G401 (cell line): ENCODE data around the gene C1orf94. TPM values are rescaled to one million over a fixed set of nuclear protein-coding genes. Genes with fewer than 3 reads are reported as not detected.
"Not testable (repeated sequence)": the region's sequence is repeated elsewhere in the genome, so short reads cannot be mapped to it uniquely, and the experiment has no call there.

Experiments
- DNase-seq: peaks from one replicate; pipeline ENCODE4 v3.0.0-alpha.2; 2015; ENCODE audit warnings: low spot score
- in situ Hi-C: cut with HindIII; loops from 2 replicates; pipeline ENCODE4 v1.10.0; 2016; ENCODE audit warnings: low sequenced_read_pairs, mixed read lengths
- total RNA-seq: library from RNA; depleted of rRNA; stranded (reverse); fragments of >200 nt; shearing (Covaris generic); gene quantifications from 2 replicates; pipeline ENCODE4 v1.2.3, GENCODE V29; 2014

Gene C1orf94
- total RNA-seq, 1 experiment from 2014 or later, result not detected

DNA sequence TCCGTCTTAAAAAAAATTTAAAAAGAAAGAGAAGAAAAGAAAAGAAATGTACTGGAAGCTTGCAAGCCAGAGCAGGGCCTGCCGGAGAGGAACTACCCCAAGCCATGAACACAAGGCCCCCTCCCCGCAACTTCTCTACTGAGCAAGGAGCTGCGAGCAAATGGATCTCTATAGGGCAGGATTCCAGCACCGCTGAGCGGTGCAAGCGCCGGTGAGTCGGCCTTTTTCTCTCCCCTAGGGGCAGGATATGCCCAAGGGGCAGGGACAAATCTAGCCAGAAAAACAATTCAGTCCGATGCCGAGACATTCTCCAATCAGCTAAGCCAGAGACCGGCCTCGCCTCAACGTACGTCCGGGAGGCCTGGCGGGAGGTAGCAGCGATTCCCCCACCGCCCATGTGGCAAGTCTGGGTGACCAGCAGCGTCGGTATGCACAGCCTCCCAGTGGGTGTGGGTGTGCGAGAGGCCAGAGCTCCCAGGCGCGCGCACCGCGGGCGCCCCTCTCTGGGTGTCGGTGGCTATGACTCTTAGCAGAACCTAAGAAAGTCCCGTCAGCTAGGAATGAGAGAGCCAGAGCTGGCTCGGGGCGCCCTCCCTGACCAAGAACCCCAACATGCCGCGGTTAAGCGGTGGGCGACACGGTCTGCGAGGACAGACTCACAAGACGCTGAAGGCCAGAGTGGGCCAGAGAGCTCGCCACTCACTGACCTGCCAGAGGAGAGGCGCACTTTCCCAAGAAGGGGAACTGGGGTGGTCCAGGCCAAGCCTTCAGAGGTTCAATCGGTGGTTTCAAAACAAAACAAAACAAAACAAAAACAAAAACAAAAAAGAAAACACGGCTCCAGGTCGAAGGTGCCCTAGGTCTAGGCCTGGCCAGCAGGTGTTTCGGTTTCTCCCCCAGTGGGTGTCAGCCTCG, 13.6 kb upstream of the C1orf94 start:
- in situ Hi-C loops, result no loop called here
- DNase-seq, result peak; percentile 78

DNA sequence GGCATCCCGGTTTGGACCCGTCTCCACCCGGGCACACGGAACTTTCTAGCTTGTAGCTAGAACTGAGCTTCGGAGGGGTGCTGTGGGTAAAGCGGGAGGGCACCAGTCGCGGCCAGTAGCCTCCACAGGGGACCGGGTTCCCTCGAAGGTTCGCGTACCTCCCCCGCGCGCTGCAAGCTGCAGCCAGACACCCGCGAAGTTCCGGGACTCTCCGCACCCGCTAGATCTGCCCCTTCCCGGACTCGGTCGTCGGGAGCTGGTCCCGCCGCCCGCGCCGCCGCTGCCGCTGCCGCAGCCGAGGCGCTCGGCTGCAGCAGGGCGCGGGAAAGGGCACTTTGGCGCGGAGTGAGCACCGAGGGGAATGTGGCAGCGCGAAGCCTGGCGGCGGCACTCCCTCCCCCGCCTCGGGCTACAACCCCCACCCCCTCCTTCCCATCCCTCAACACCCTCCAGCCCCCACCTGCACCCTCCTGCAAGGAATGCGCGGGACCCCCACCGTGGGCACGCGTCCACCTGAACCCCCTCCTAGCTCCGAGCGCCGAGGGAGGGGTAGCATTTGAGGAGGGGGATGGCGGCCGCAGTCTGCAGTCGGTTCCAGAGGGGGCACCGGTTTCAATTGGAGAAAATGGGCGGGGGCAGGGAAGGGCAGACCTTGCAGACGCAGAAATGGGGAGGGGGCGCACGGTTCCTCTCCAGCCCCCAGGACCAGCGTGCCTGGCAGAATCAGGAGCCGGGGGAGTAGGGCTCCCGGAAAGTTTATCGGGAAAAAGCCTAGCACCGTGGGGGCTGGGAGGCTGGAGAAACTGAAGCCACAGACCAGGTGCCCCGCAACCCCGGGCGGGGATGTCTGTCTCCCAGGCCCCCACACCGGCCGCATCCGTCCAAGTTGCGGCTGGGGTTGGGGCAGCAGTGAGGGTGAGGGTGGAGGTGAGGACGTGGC, 12.6 kb upstream of the C1orf94 start:
- in situ Hi-C loops, result no loop called here
- peak; percentile 15 for DNase-seq

DNA sequence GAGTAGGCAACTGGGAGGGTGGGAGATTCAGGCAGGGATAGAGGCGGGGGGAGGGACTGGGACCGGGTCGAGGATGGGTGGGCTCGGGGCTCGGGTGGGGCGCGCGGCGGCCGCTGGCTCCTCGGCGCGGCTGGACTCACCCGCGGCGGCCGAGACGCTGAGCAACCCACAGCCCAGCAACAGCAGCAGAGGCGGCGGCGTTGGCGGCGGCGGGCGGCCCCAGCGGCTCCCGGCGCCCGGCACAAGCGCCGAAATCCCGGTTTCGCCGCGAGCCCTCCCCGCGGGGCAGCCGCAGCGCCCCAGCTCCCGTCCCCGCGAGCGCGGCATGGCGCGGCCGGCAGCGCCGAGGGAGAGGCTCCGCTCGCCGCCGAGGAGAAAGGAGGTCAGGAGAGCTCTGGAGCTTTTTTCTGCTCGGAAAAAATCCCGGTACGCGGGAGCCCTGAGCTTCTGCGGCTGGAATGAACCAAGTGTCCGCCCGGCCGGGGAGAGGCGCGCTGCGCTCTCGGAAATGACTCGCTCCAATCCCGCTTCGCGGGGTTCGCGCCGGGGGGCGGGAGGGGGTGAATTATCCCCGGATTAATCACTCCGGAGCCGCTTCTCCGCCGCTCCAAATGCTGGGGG, 11.8 kb upstream of the C1orf94 start, which contains the start of gene CSMD2:
Gene CSMD2 (minus strand): TSS at position 460 of the 621 bp plus-strand sequence. CDS start 133 bp downstream, at position 327.
- in situ Hi-C loops, result no loop called here
- peak; percentile 75 for DNase-seq

DNA sequence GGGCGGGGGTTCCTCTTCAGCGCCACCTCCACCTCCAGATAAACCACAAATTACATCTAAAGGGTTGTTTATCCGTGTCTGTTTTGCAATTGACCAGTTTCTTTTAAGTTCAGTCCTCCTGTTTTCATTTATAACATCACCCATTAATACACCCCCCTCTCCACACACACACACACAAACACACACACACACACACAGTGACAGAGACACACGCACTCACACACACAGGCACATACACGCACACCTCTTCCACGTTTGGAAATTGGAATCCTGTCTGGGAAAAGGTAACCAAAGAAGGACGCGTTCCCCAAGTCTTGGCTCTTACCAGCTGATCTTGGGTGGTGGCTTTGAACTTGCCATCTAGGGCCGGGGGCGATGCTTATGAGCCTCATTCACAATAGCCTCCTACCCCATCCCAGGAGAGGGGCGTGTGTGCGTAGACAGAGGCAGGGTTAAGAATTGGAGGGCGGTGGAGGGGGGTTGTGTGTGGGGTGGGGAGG, 11.2 kb upstream of the C1orf94 start:
- DNase-seq, result no peak
- in situ Hi-C loops, result no loop called here

DNA sequence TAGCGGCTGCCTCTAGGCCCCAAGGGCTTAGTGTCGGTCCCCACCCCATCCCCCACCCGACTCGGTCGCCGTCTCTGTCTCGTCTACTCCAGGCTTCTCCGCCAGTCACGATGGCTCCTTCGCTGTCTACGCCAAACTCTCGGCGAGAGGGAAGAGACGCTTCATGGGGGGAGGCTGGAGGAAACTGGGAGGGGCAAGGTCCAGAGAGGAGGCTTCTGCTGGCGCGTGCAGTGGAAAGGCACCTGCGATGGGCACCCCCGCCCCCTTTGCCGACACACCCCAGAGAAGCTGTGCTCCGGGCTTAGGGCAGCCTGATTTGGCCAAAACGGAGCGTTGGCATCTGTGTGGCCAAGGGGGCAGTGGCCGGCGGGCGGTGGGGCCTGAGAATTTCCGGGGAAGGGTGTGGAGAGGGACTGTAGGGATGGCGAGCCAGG, 10.5 kb upstream of the C1orf94 start:
- no peak for DNase-seq
- in situ Hi-C loops, result no loop called here

DNA sequence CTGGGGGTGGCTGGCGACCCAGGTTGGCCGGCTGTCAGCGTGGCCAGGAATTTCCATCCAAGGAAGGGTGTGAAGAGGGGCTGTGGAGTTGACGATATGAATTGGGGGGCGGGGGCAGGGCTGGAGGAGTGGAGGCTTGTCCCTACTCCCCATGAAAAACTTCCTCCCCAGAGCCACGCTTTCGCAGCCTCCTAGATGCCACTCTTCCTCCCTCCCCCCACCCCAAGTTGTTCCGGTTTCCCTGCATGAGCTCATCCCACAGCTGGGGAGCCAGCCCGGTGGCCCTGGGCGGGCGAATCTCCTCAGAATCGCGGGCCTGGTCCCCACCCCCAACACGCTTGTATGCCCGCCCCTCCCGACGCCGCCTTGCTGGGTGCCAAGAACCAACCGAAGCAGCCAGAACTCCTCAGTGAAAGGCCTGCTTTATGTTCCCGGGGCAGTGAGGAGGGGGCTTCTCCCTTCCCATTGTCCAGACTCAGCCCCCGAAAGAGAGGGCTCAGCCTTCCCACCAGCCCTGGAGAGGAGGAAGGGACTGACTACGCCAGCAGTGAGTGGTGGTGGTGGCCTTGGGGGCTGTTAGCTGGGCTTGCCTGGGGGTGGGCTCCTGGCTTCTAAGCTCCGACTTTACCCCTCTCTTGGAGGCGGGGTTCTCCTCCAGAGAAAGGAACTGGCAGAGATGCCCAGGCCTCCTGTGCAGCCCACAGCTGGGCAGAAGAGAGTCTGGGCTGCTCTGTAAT, 9.9 kb upstream of the C1orf94 start:
- in situ Hi-C loops, result no loop called here
- DNase-seq, result peak; percentile 4

DNA sequence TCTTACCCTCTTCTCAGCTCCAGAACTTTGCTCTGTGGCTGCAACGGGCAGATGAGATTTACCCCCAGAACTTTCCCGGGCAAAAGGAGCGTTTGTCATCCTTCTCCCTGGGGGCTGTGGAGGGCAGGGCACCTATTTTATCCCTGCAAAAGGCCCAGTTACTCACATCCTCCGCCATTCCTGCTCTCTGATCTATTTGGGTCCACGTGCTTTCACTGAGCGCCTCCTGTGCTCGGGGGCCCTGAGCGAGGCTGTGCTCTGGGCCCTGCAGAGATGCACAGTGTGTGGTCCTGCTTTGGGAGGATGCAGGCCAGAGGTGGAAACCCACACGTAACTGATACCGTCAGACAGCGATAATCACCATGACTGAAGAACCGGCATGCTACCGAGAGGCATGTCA, 9.3 kb upstream of the C1orf94 start:
- no peak for DNase-seq
- in situ Hi-C loops, result no loop called here

DNA sequence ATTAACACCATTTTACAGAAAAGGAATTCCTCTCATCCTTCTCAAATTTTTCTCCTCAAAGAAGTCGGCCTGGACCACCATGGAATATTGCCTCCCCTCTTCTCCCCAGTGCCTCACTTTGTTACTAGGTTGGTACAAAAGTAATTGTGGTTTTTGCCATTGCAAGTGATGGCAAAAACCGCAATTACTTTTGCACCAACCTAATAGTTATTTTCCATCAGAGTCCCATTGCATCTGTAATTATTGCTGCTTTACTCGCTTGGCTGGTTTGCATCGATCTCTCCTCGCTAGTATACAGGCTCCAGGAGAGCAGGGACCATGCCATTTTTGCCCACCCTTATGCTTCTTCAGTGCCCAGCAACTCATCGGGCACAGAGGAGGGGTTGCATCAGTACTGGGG, 963 bp upstream of the C1orf94 start:
- no peak for DNase-seq
- in situ Hi-C loops, result no loop called here

DNA sequence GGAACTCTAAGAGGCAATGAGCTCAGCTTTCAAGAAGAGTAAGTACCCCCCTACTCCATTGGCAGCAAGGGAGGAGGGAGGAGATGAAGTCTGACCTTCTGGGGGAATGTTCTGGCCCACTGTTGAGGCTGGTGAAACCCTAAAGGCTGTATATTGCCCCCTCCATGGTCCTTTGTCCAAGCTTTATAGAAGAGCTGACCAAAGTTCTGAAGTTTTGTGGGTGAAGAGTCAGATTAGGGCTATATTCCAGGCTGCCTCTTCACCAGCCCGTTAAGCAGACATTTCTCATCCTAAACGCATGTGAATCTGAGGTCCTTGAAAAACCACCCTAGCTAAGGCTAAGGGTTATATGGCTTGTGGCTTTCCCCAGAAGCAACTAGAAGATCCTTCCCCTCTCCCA, 1.4 kb downstream of the C1orf94 start:
- no peak for DNase-seq
- in situ Hi-C loops, result no loop called here

DNA sequence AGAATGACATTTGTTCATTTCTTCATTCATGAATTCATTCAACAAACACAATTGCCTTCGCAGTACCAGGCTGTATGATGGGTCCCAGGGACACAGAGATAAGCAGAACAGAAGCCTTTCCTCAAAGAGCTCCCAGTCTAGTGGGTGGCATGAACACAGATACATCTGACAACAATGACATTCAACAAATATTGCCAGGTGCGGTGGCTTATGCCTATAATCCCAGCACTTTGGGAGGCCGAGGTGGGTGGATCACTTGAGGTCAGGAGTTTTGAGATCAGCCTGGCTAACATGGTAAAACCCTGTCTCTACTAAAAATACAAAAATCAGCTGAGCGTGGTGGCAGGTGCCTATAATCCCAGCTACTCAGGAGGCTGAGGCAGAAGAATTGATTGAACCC, 6.7 kb downstream of the C1orf94 start:
- in situ Hi-C loops, result not testable (repeated sequence)

DNA sequence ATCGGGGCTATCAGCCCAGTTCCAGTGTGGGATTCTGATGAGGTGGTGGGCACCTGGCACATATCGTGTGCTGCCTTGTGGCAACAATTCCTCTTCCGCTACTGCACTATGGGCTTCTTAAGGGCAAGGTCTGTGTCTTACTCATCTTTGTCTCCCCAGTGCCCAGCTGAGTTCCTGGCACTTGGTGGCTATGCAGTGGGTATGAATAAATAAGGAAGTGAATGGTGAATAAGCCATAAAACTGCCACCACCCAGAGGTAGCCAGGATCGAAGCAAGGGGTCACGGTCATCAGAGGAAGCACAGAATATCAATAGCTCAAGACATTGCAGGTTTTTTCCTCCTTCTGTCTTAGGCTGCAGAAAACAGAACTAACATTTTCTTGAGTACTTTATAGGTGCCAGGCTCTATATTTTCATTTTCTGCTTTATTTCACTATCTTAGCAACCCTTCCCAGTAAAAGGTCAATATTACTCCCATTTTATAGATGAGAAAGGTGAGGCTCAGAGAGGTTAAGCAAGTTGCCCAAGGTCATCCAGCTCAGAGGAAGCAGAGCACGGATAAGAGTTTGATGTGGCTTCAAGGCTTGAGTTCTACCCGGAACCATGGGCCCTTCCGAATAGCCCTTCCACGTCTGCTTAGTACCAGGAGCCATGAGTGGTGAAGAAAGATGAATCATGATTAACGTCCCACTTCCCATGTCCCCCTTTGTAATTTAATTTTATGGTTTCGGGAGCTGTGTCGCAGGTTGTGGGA, 10.2 kb downstream of the C1orf94 start:
- in situ Hi-C loops, result no loop called here
- DNase-seq, result no peak

More for the DNA sequence above, 6.7 kb downstream of the C1orf94 start:
- DNase-seq, result not testable (repeated sequence)

DNA sequence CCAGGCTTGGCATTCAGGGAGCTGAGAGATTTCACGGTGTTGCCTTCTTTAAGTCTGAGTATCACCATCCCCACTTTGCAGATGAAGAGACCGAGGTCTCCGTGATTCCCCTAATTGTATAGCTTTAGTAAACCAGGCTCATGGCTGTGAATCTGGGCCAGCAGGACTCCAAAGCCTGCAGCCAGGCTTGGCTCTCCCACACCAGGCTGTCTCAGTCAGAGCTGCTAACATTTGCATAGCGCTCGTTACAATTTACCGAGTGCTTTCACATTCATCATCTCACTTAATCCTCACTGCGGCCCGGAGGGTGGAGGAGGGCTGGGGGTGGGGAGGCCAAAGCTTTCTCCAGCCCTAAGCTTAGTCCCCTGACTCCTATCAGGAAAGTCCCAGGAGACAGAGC, 11.7 kb downstream of the C1orf94 start:
- in situ Hi-C loops, result no loop called here

DNA sequence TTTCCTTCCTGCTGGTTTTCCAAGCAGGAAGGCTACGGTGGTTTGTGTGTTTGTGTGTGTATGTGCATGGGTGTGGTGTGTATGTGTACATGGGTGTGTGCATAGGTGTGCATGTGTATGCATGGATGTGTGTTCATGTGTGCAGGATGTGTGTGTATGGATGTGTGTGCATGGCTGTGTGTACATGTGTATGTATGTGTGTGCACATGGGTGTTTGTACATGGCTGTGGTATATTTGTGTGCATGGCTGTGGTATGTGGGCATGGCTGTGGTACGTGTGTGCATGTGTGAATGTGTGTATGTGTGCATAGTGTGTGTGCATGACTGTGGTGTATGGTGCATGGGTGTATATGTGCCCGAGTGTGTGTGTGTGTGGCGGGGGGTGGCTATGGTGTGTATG, 12.3 kb downstream of the C1orf94 start:
- no peak for DNase-seq
- in situ Hi-C loops, result no loop called here

More for the DNA sequence above, 11.7 kb downstream of the C1orf94 start:
- no peak for DNase-seq

DNA sequence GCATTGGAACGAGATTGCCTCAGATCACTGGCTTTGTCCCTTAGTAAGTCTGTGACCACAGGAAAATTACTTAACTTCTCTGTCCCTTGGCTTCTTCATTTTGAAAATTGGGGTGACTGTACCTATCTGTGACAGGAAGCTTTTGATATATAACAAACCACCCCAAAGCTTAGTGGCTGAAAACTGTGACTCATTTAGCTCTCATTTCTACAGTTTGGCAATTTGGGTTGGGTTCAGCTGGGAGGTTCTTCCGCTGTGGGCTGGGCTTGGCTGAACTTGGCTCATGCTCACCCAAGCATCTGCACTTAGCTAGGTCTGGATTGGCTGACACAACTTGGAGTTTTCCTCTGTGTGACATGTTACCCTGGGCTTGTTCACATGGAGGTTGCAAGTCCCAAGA, 14.0 kb downstream of the C1orf94 start:
- in situ Hi-C loops, result no loop called here
- DNase-seq, result no peak

DNA sequence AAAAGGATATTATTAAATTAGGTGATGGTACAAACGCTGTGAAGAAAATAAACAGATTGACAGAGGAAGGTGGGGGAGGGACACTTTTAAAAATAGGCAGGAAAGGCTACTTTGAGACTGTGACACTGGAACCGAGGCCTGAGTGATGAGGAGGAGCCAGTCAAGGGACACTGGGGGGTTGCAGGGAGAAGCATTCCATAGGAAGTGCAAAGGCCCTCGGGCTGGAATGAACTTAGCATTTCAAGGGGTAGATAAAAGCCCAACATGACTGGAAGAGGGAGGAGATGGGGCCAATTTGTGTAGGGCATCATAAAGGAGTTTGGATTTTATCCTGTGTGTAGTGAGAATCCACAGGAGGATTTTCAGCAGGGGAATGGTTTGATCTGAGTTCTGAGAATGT, 15.9 kb downstream of the C1orf94 start:
- in situ Hi-C loops, result no loop called here
- DNase-seq, result no peak

DNA sequence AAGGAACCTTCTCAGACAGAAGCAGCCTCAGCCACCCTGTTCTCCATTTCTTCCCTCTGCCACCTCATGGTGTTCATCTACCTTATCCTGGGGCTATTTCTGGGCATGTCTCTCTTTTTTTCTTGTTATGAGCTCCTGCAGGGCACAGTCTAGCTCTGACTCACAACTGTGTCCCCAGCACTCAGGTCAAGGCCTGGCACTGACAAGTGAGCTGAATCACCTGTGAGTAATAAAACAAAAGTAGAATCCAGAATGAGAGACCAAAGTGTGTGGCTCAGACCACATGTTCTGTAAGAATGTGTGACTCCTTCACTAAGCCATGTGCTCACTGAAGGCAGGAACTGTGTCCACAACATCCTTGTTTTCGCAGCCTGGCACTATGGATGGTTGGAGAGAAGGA, 23.2 kb downstream of the C1orf94 start:
- no peak for DNase-seq
- in situ Hi-C loops, result no loop called here

DNA sequence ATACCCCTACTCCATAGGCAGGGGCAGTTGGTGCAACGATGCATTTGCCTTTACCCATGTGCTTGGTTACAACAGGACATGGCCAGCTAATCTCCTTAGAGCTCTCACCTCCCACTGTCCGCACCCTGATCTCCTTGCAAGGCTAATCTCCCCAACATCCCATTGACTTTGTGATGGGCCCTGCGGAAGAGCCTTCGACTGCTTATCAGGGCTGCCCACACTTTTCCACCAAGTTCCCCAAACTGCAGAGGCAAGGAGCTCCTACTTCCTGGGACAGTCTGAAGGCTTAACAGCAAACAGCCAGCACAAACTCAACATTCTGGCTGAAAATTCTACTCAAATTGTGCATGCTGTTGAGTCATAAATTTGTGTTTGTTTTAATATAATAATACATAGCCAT, 36.0 kb downstream of the C1orf94 start:
- DNase-seq, result no peak
- in situ Hi-C loops, result no loop called here

DNA sequence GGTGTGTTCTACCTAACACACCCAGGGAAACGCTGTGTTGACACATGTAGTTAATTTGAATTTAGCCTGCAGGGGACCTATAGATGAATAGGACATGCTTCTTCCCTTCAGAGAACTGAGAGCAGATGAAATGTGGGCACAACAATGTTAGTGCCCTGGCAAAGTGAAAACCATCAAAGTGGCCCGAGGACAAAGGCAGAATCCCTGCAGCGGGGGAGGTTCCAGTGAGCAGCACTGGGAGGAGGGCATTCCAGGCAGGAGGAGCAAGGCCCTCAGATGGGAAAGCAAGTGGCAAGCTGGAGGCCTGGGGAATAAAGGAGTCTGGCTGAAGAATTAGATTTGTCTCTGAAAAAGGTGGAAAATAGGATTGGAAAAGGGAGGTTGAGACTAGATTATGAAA, 37.2 kb downstream of the C1orf94 start:
- no peak for DNase-seq
- in situ Hi-C loops, result no loop called here
